ENCODE data around the gene MROH9.
A peak's percentile ranks its signal among the peaks of the same experiment; 100 is the strongest.

The MROH9 gene, protein sequence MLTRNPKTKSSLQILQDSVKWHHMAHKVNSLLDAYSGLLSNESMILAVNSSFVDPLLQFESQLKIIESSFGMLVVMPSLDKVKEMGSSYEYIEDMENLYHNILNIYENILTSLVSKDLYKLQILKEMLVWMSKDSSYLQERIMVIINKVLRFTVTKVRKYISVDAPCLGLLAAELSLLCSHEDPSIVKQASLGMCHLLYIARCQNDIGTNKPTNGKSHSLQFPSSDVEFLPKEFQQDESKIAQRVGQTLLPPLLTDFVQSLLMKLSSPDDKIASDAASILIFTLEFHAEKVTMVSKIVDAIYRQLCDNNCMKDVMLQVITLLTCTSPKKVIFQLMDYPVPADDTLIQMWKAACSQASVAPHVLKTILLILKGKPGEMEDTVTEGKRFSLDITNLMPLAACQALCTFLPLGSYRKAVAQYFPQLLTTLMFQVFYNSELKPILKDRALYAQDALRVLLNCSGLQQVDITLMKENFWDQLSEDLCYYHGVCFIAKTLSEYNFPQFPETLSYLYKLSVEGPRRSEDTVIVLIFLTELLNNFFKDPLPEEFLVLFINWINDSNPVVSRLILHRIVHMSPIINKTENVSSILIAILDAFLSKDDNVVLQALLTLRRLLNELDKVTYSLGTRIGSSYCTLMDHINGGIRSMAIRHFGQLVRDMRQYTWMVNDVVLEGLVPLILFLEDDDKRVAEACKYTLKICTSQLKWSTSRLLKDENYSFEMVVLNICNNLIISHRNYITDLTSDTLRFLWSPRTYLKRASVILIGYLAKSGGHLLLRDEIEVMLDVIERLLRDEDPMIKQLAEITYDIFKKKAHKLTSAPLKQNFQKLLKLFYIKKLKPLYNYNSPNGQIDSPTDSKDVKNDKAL

DNA sequence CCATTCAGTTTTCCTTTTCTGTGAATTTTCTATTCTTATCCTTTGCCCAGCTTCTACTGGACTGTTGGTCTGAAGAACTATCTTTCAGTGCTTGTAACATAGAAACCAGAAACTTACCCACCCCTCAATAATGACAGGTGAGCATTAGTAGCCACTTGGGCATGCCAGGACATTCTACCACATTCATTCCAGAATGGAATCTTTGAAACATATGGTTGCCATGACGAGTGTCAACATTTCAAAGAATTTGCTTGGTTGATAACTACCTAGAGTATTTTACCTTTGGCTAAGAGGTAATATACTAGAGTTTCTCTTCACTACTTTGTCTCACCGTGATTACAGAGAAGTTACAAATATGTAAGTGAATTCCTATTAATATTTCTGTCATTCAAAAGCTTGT lies at the start of gene MROH9:
Gene MROH9, plus strand, starts transcription at position 304 of the 400 bp plus-strand sequence. CDS start 10,023 bp downstream, outside the sequence.
- H3K4me3 ChIP-seq (ENCODE audit: low read depth, low read length): no peak within 1 kb of the TSS
- no peaks in the 10 kb centered on the region for H3K27me3 ChIP-seq (ENCODE audit: insufficient read depth, low read length)
- H3K4me1 ChIP-seq (ENCODE audit: control insufficient read depth, insufficient read depth, low read length, unreplicated experiment): peaks cover 2% of the 10 kb centered on the region
- no peak within 1 kb of the TSS for H2AFZ ChIP-seq (ENCODE audit: low read length, unreplicated experiment)
- H3K27ac ChIP-seq (ENCODE audit: low read depth, low read length): no peak within 1 kb of the TSS
- no peaks in the 10 kb centered on the region for H3K36me3 ChIP-seq (ENCODE audit: insufficient read depth, low read length)
- no peaks in the 10 kb centered on the region for H3K79me2 ChIP-seq (ENCODE audit: control insufficient read depth, insufficient read depth, low read length, unreplicated experiment)

GRCh38 chr1:170885551-170885950 lies 49.8 kb upstream of the MROH9 start:
- Histone ChIP-seq H3K79me2 (ENCODE audit: control insufficient read depth, insufficient read depth, low read length, unreplicated experiment) (no peaks in the 10 kb centered on the region), H3K4me1 (ENCODE audit: control insufficient read depth, insufficient read depth, low read length, unreplicated experiment) (peaks cover 22% of the 10 kb centered on the region), H3K27ac (ENCODE audit: low read depth, low read length) (peak overlapping the region; percentile 50), H3K27me3 (ENCODE audit: insufficient read depth, low read length) (no peaks in the 10 kb centered on the region), H3K4me3 (ENCODE audit: low read depth, low read length) (no peak overlapping the region), H2AFZ (ENCODE audit: low read length, unreplicated experiment) (peak overlapping the region; percentile 76), H3K36me3 (ENCODE audit: insufficient read depth, low read length) (no peaks in the 10 kb centered on the region)

DNA sequence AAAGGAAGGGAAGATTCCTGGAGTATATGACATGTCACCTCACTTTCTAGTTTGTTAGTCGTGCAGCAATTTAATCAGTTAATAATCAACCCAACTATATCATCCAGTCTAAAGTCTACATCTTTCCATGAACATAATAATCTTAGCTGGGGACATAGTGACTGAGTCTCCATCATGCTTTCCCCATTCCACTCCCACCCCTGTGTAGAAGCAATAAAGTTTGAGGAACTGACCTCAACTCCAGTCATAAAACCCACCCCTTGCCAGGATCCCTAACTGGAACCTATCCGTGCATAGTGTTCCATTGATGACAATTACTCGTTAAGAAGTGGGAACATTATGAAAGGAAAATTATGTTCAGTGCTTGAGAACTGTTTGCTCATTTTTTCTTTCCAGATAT lies 48.9 kb upstream of the MROH9 start:
- no peak overlapping the region for H3K4me3 ChIP-seq (ENCODE audit: low read depth, low read length)
- H2AFZ ChIP-seq (ENCODE audit: low read length, unreplicated experiment): no peak overlapping the region
- no peaks in the 10 kb centered on the region for H3K36me3 ChIP-seq (ENCODE audit: insufficient read depth, low read length)
- H3K27me3 ChIP-seq (ENCODE audit: insufficient read depth, low read length): no peaks in the 10 kb centered on the region
- H3K79me2 ChIP-seq (ENCODE audit: control insufficient read depth, insufficient read depth, low read length, unreplicated experiment): no peaks in the 10 kb centered on the region
- H3K27ac ChIP-seq (ENCODE audit: low read depth, low read length): no peak overlapping the region
- peaks cover 15% of the 10 kb centered on the region for H3K4me1 ChIP-seq (ENCODE audit: control insufficient read depth, insufficient read depth, low read length, unreplicated experiment)

GRCh38 chr1:170887726-170888125 lies 47.6 kb upstream of the MROH9 start:
- no peaks in the 10 kb centered on the region for H3K36me3 ChIP-seq (ENCODE audit: insufficient read depth, low read length)
- H3K27me3 ChIP-seq (ENCODE audit: insufficient read depth, low read length): no peaks in the 10 kb centered on the region
- H3K79me2 ChIP-seq (ENCODE audit: control insufficient read depth, insufficient read depth, low read length, unreplicated experiment): no peaks in the 10 kb centered on the region
- H3K4me1 ChIP-seq (ENCODE audit: control insufficient read depth, insufficient read depth, low read length, unreplicated experiment): peaks cover 13% of the 10 kb centered on the region
- no peak overlapping the region for H2AFZ ChIP-seq (ENCODE audit: low read length, unreplicated experiment)
- H3K27ac ChIP-seq (ENCODE audit: low read depth, low read length): no peak overlapping the region
- H3K4me3 ChIP-seq (ENCODE audit: low read depth, low read length): no peak overlapping the region

- no peaks in the 10 kb centered on the region for H3K36me3 ChIP-seq (ENCODE audit: insufficient read depth, low read length)
- H2AFZ ChIP-seq (ENCODE audit: low read length, unreplicated experiment): no peak overlapping the region
- H3K27me3 ChIP-seq (ENCODE audit: insufficient read depth, low read length): no peaks in the 10 kb centered on the region
- H3K27ac ChIP-seq (ENCODE audit: low read depth, low read length): no peak overlapping the region
- no peak overlapping the region for H3K4me3 ChIP-seq (ENCODE audit: low read depth, low read length)
- peaks cover 13% of the 10 kb centered on the region for H3K4me1 ChIP-seq (ENCODE audit: control insufficient read depth, insufficient read depth, low read length, unreplicated experiment)
- H3K79me2 ChIP-seq (ENCODE audit: control insufficient read depth, insufficient read depth, low read length, unreplicated experiment): no peaks in the 10 kb centered on the region
Measured at GRCh38 chr1:170891872-170892271, 43.5 kb upstream of the MROH9 start.

GRCh38 chr1:170893655-170894297 lies 41.6 kb upstream of the MROH9 start:
- H3K4me1 ChIP-seq (ENCODE audit: control insufficient read depth, insufficient read depth, low read length, unreplicated experiment): peaks cover 13% of the 10 kb centered on the region
- H3K79me2 ChIP-seq (ENCODE audit: control insufficient read depth, insufficient read depth, low read length, unreplicated experiment): no peaks in the 10 kb centered on the region
- H2AFZ ChIP-seq (ENCODE audit: low read length, unreplicated experiment): peak overlapping the region; percentile 14
- no peak overlapping the region for H3K27ac ChIP-seq (ENCODE audit: low read depth, low read length)
- H3K36me3 ChIP-seq (ENCODE audit: insufficient read depth, low read length): no peaks in the 10 kb centered on the region
- H3K4me3 ChIP-seq (ENCODE audit: low read depth, low read length): no peak overlapping the region
- H3K27me3 ChIP-seq (ENCODE audit: insufficient read depth, low read length): no peaks in the 10 kb centered on the region

DNA sequence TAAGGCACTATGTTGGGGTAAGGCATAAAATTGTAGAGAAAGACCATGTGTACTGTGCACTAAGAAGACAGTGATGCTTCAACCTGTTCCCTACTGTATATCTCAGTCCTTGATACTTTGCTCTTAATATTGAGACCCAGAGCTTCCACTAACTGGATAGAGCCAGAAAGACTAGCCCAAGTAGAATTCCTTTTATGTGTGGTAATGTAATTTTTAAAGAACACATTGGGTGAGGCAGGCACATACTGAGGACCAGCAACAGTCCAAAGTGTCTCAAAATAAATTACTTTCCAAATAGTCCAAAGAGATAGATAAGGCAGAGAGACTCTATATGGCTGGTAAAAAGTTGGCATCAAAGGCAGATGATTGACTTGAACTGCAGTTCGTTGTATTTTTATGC lies 31.4 kb upstream of the MROH9 start:
- Histone ChIP-seq H3K79me2 (ENCODE audit: control insufficient read depth, insufficient read depth, low read length, unreplicated experiment) (no peaks in the 10 kb centered on the region), H3K27ac (ENCODE audit: low read depth, low read length) (no peak overlapping the region), H3K27me3 (ENCODE audit: insufficient read depth, low read length) (no peaks in the 10 kb centered on the region)

DNA sequence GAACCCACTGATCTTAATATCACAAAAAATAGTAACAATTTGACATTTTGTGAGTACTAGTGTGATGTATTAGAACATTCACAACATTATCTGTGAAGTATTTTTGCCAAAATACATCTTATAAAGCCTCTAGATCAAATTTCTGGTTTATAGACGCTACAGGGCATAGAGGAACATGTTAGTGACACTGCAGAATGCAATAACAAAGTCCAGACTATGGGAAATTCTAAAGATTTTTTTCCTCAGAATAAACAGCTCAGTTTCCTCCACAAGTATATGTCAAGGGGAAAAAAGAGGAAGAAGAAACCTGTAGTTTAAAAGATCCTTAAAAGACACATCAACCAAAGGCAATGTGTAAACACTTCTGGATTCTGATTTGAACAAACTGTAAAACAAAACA lies 26.4 kb upstream of the MROH9 start:
- Histone ChIP-seq H3K79me2 (ENCODE audit: control insufficient read depth, insufficient read depth, low read length, unreplicated experiment) (no peaks in the 10 kb centered on the region), H3K4me3 (ENCODE audit: low read depth, low read length) (no peak overlapping the region), H3K36me3 (ENCODE audit: insufficient read depth, low read length) (no peaks in the 10 kb centered on the region), H3K27me3 (ENCODE audit: insufficient read depth, low read length) (no peaks in the 10 kb centered on the region), H2AFZ (ENCODE audit: low read length, unreplicated experiment) (peak overlapping the region; percentile 20), H3K27ac (ENCODE audit: low read depth, low read length) (peak overlapping the region; percentile 95; the same call in 1 of the 2 replicates), H3K4me1 (ENCODE audit: control insufficient read depth, insufficient read depth, low read length, unreplicated experiment) (peaks cover 26% of the 10 kb centered on the region)

More for the DNA sequence above, 31.4 kb upstream of the MROH9 start:
- Histone ChIP-seq H3K36me3 (ENCODE audit: insufficient read depth, low read length) (no peaks in the 10 kb centered on the region), H2AFZ (ENCODE audit: low read length, unreplicated experiment) (no peak overlapping the region), H3K4me3 (ENCODE audit: low read depth, low read length) (no peak overlapping the region), H3K4me1 (ENCODE audit: control insufficient read depth, insufficient read depth, low read length, unreplicated experiment) (peaks cover 1% of the 10 kb centered on the region)

GRCh38 chr1:170910273-170910672 lies 25.1 kb upstream of the MROH9 start:
- Histone ChIP-seq H3K79me2 (ENCODE audit: control insufficient read depth, insufficient read depth, low read length, unreplicated experiment) (no peaks in the 10 kb centered on the region), H3K27me3 (ENCODE audit: insufficient read depth, low read length) (no peaks in the 10 kb centered on the region), H3K4me3 (ENCODE audit: low read depth, low read length) (peak overlapping the region; percentile 26; the same call in 1 of the 2 replicates), H2AFZ (ENCODE audit: low read length, unreplicated experiment) (peak overlapping the region; percentile 44), H3K4me1 (ENCODE audit: control insufficient read depth, insufficient read depth, low read length, unreplicated experiment) (peaks cover 26% of the 10 kb centered on the region), H3K36me3 (ENCODE audit: insufficient read depth, low read length) (no peaks in the 10 kb centered on the region), H3K27ac (ENCODE audit: low read depth, low read length) (peak overlapping the region; percentile 95)

- H3K4me3 ChIP-seq (ENCODE audit: low read depth, low read length): no peak overlapping the region
- no peak overlapping the region for H3K27ac ChIP-seq (ENCODE audit: low read depth, low read length)
- H3K4me1 ChIP-seq (ENCODE audit: control insufficient read depth, insufficient read depth, low read length, unreplicated experiment): no peaks in the 10 kb centered on the region
Measured at GRCh38 chr1:170917373-170917772, 18.0 kb upstream of the MROH9 start.

More at GRCh38 chr1:170917373-170917772, 18.0 kb upstream of the MROH9 start:
- Histone ChIP-seq H3K27me3 (ENCODE audit: insufficient read depth, low read length) (no peaks in the 10 kb centered on the region), H2AFZ (ENCODE audit: low read length, unreplicated experiment) (no peak overlapping the region), H3K36me3 (ENCODE audit: insufficient read depth, low read length) (0 out of 2 replicates have a peak, but pooled peaks cover 3% of the 10 kb centered on the region), H3K79me2 (ENCODE audit: control insufficient read depth, insufficient read depth, low read length, unreplicated experiment) (no peaks in the 10 kb centered on the region)
